Measurements from ENCODE around the gene PAH. TPM values are rescaled to one million over a fixed set of nuclear protein-coding genes. Genes with fewer than 3 reads are reported as not detected.

Gene PAH
- total and polyA plus RNA-seq, 2 donors (not counting 3 experiments of a cell fraction or from before 2014, with no cell fraction given): not detected

GRCh38 chr12:102811110-102811737, 105.8 kb downstream of the PAH start:
- CTCF ChIA-PET: interaction anchor here (0.7 to 1.4 kb wide), 5 partner anchors 714 to 1397 kb away, joined by 3 to 8 read pairs (median 4); no protein-coding TSS in a partner anchor
- intact Hi-C loops (cut with micrococcal nuclease): no loop called here

More at GRCh38 chr12:102811110-102811737, 105.8 kb downstream of the PAH start:
- TF ChIP-seq EZH2 (IDR thresholded peaks at IDR 0.05; ENCODE audit: borderline replicate concordance, low read depth, low read length, severe bottlenecking) (no peak), CTCF (IDR thresholded peaks at IDR 0.05; ENCODE audit: extremely low read depth in 1 of 2, insufficient read depth in 1 of 2, low read depth in 1 of 2, low read length in 2 of 2) (peak in 1 of 2 donors; percentile 24)
- Histone ChIP-seq H3K9ac (replicated peaks; ENCODE audit: extremely low read depth, insufficient read depth, low read length) (no peak overlapping the region), H3K79me2 (ENCODE audit: control insufficient read depth, insufficient read depth, low read length) (no peaks in the 10 kb centered on the region), H3K9me1 (replicated peaks; ENCODE audit: control insufficient read depth, extremely low read depth, insufficient read depth, low read length) (no peaks in the 10 kb centered on the region), H3K4me3 (replicated peaks in 1 of 3; ENCODE audit: insufficient read depth in 1 of 3, low read depth in 1 of 3, low read length in 3 of 3) (no peak overlapping the region), H4K20me1 (replicated peaks; ENCODE audit: control insufficient read depth, extremely low read depth, insufficient read depth, low read length) (no peaks in the 10 kb centered on the region), H2AFZ (ENCODE audit: low read depth, low read length) (no peak overlapping the region), H3K27me3 (ENCODE audit: control insufficient read depth in 2 of 2, insufficient read depth in 2 of 2, low read length in 2 of 2) (no peaks in the 10 kb centered on the region), H3K9me3 (replicated peaks; ENCODE audit: control insufficient read depth, insufficient read depth, low read length) (no peaks in the 10 kb centered on the region), H3K4me2 (ENCODE audit: insufficient read depth, low read length) (no peak overlapping the region), H3K4me1 (ENCODE audit: control insufficient read depth, extremely low read depth, insufficient read depth, low read length) (no peaks in the 10 kb centered on the region), H3K27ac (ENCODE audit: insufficient read depth, low read depth, low read length) (no peak overlapping the region), H3K36me3 (ENCODE audit: control insufficient read depth in 2 of 2, extremely low read depth in 1 of 2, insufficient read depth in 2 of 2, low read length in 2 of 2) (no peaks in the 10 kb centered on the region)
- DNase-seq (ENCODE audit: low read depth, low spot score) (peak; percentile 3), FAIRE-seq (no peak)
- no TSS peak for BruUV-seq (replicated peaks)
- dilution Hi-C loops (cut with MboI; ENCODE audit: extremely low pct_ligation_motif_present, low sequenced_read_pairs): no loop called here
- POLR2A ChIA-PET: no interaction called here

Data from endothelial cell of umbilical vein (primary cell).